ENCODE results near the gene ARL6IP1. TPM values are rescaled to one million over a fixed set of nuclear protein-coding genes. Genes with fewer than 3 reads are reported as not detected.
A peak's percentile ranks its signal among the peaks of the same experiment; 100 is the strongest.

Gene ARL6IP1
- total RNA-seq, 2 experiments from 2014 or later: 92.0 to 102 TPM

- ChIA-PET POLR2A (interaction anchor here (0.8 to 7.6 kb wide), 3 partner anchors 11 to 125 kb away, joined by 3 to 119 read pairs (median 3); partner anchors contain the start of gene RPS15A), CTCF (interaction anchor here (0.8 to 3.6 kb wide), 5 partner anchors 9 to 46 kb away, joined by 3 to 34 read pairs (median 3); partner anchors contain the start of gene RPS15A)
- Mint-ChIP-seq H3K4me3 (peak overlapping the region; percentile 86), H3K27ac (peak overlapping the region; percentile 99), H3K4me1 (peaks cover 45% of the 10 kb centered on the region), H3K36me3 (ENCODE audit: low read depth) (peaks cover 38% of the 10 kb centered on the region), H3K27me3 (no peaks in the 10 kb centered on the region), H3K9me3 (ENCODE audit: low read depth) (no peaks in the 10 kb centered on the region)
- intact Hi-C loops (cut with DNase I, micrococcal nuclease): loop anchor here (2.0 to 5.0 kb wide), 5 partner anchors 13 to 723 kb away; partner anchors contain the start of genes CCP110 (in 1 of the 2) and GDE1 (in 1 of the 2)
- DNase-seq (no peak), ATAC-seq (no peak)
Measured at GRCh38 chr16:18800293-18800692, 1.1 kb downstream of the ARL6IP1 start.

GRCh38 chr16:18799500-18799899 lies 1.8 kb downstream of the ARL6IP1 start:
- H3K9me3 Mint-ChIP-seq (ENCODE audit: low read depth): no peaks in the 10 kb centered on the region
- peak overlapping the region; percentile 86 for H3K4me3 Mint-ChIP-seq
- peaks cover 39% of the 10 kb centered on the region for H3K4me1 Mint-ChIP-seq
- no peak for DNase-seq
- CTCF ChIA-PET: interaction anchor here (0.6 to 3.6 kb wide), 4 partner anchors 10 to 156 kb away, joined by 3 to 34 read pairs (median 5); partner anchors contain the start of gene RPS15A
- no peaks in the 10 kb centered on the region for H3K27me3 Mint-ChIP-seq
- intact Hi-C loops (cut with DNase I, micrococcal nuclease): no loop called here
- POLR2A ChIA-PET: interaction anchor here (7.6 kb wide), 1 partner anchor 10 kb away, joined by 119 read pairs; the partner anchor contains the start of gene RPS15A
- peak overlapping the region; percentile 37 for H3K27ac Mint-ChIP-seq
- peaks cover 39% of the 10 kb centered on the region for H3K36me3 Mint-ChIP-seq (ENCODE audit: low read depth)
- ATAC-seq: no peak

GRCh38 chr16:18797746-18798145 lies 3.6 kb downstream of the ARL6IP1 start:
- POLR2A ChIA-PET: interaction anchor here (0.5 kb wide), 1 partner anchor 88 kb away, joined by 4 read pairs; no protein-coding TSS in a partner anchor
- Mint-ChIP-seq H3K4me3 (no peak overlapping the region), H3K36me3 (ENCODE audit: low read depth) (peaks cover 51% of the 10 kb centered on the region), H3K27ac (no peak overlapping the region), H3K9me3 (ENCODE audit: low read depth) (no peaks in the 10 kb centered on the region), H3K27me3 (no peaks in the 10 kb centered on the region), H3K4me1 (peaks cover 23% of the 10 kb centered on the region)
- ATAC-seq (no peak), DNase-seq (no peak)
- intact Hi-C loops (cut with DNase I, micrococcal nuclease): no loop called here
- CTCF ChIA-PET: interaction anchor here (1.3 kb wide), 1 partner anchor 262 kb away, joined by 3 read pairs; no protein-coding TSS in a partner anchor

GRCh38 chr16:18796377-18796776 lies 5.0 kb downstream of the ARL6IP1 start:
- H3K27ac Mint-ChIP-seq: no peak overlapping the region
- ChIA-PET POLR2A (interaction anchor here (0.6 kb wide), 1 partner anchor 1498 kb away, joined by 4 read pairs; no protein-coding TSS in a partner anchor), CTCF (no interaction called here)
- ATAC-seq: no peak
- intact Hi-C loops (cut with DNase I, micrococcal nuclease): no loop called here
- H3K9me3 Mint-ChIP-seq (ENCODE audit: low read depth): no peaks in the 10 kb centered on the region
- peaks cover 53% of the 10 kb centered on the region for H3K36me3 Mint-ChIP-seq (ENCODE audit: low read depth)
- DNase-seq: no peak
- no peaks in the 10 kb centered on the region for H3K27me3 Mint-ChIP-seq
- peaks cover 21% of the 10 kb centered on the region for H3K4me1 Mint-ChIP-seq
- H3K4me3 Mint-ChIP-seq: no peak overlapping the region

- peak overlapping the region; percentile 44 for H3K27ac Mint-ChIP-seq
Measured at GRCh38 chr16:18792836-18793433, 8.4 kb downstream of the ARL6IP1 start.

GRCh38 chr16:18789850-18790706 lies 11.3 kb downstream of the ARL6IP1 start, which contains the start of gene RPS15A:
Gene RPS15A, minus strand, starts transcription at chr16:18790334. Its CDS starts 1,221 bp downstream, at chr16:18789113.
- Mint-ChIP-seq H3K4me1 (peaks cover 40% of the 10 kb centered on the region), H3K9me3 (ENCODE audit: low read depth) (no peaks in the 10 kb centered on the region), H3K27ac (peak within 1 kb of the TSS; percentile 99), H3K27me3 (no peaks in the 10 kb centered on the region), H3K36me3 (ENCODE audit: low read depth) (peaks cover 76% of the 10 kb centered on the region), H3K4me3 (peak within 1 kb of the TSS; percentile 99)
- intact Hi-C loops (cut with DNase I, micrococcal nuclease): loop anchor here (1.0 kb wide), 3 partner anchors 11 to 277 kb away; partner anchors contain the start of genes ARL6IP1 (in 2 of the 2), SMG1 (in 2 of the 2) and COQ7 (in 1 of the 2)
- POLR2A ChIA-PET: interaction anchor here (0.6 to 2.9 kb wide), 9 partner anchors 12 to 1951 kb away, joined by 3 to 119 read pairs (median 5); partner anchors contain the start of genes ARL6IP1, COQ7 and SMG1
- ATAC-seq (peak; percentile 96), DNase-seq (peak; percentile 96)
- CTCF ChIA-PET: interaction anchor here (1.0 to 3.5 kb wide), 4 partner anchors 9 to 15 kb away, joined by 3 to 26 read pairs (median 5); partner anchors contain the start of gene ARL6IP1

More at GRCh38 chr16:18792836-18793433, 8.4 kb downstream of the ARL6IP1 start:
- Mint-ChIP-seq H3K4me1 (peaks cover 18% of the 10 kb centered on the region), H3K36me3 (ENCODE audit: low read depth) (peaks cover 70% of the 10 kb centered on the region), H3K4me3 (no peak overlapping the region), H3K9me3 (ENCODE audit: low read depth) (no peaks in the 10 kb centered on the region), H3K27me3 (no peaks in the 10 kb centered on the region)
- no peak for DNase-seq
- intact Hi-C loops (cut with DNase I, micrococcal nuclease): no loop called here
- no peak for ATAC-seq
- CTCF ChIA-PET: interaction anchor here (1.1 to 3.5 kb wide), 2 partner anchors 8 to 24 kb away, joined by 3 to 26 read pairs; partner anchors contain the start of gene ARL6IP1
- POLR2A ChIA-PET: interaction anchor here (2.4 kb wide), 1 partner anchor 9 kb away, joined by 8 read pairs; the partner anchor contains the start of gene ARL6IP1

GRCh38 chr16:18789515-18789849 lies 11.9 kb downstream of the ARL6IP1 start:
- CTCF ChIA-PET: interaction anchor here (1.0 to 3.5 kb wide), 4 partner anchors 10 to 16 kb away, joined by 3 to 26 read pairs (median 5); partner anchors contain the start of gene ARL6IP1
- Mint-ChIP-seq H3K9me3 (ENCODE audit: low read depth) (no peaks in the 10 kb centered on the region), H3K4me3 (peak overlapping the region; percentile 99), H3K27me3 (no peaks in the 10 kb centered on the region), H3K36me3 (ENCODE audit: low read depth) (peaks cover 82% of the 10 kb centered on the region), H3K4me1 (peaks cover 46% of the 10 kb centered on the region), H3K27ac (peak overlapping the region; percentile 99)
- ATAC-seq (no peak), DNase-seq (no peak)
- POLR2A ChIA-PET: interaction anchor here (1.0 to 2.9 kb wide), 3 partner anchors 12 to 278 kb away, joined by 6 to 119 read pairs (median 7); partner anchors contain the start of genes ARL6IP1, COQ7 and SMG1
- intact Hi-C loops (cut with DNase I, micrococcal nuclease): no loop called here

GRCh38 chr16:18788828-18789514 lies 12.4 kb downstream of the ARL6IP1 start:
- Mint-ChIP-seq H3K27me3 (no peaks in the 10 kb centered on the region), H3K9me3 (ENCODE audit: low read depth) (no peaks in the 10 kb centered on the region), H3K27ac (peak overlapping the region; percentile 99), H3K36me3 (ENCODE audit: low read depth) (peaks cover 82% of the 10 kb centered on the region), H3K4me1 (peaks cover 50% of the 10 kb centered on the region), H3K4me3 (peak overlapping the region; percentile 99)
- POLR2A ChIA-PET: interaction anchor here (1.0 to 2.9 kb wide), 4 partner anchors 13 to 278 kb away, joined by 4 to 119 read pairs (median 6); partner anchors contain the start of genes ARL6IP1, COQ7 and SMG1
- ATAC-seq: no peak
- CTCF ChIA-PET: interaction anchor here (0.9 to 4.4 kb wide), 3 partner anchors 10 to 17 kb away, joined by 3 to 34 read pairs (median 6); partner anchors contain the start of gene ARL6IP1
- intact Hi-C loops (cut with DNase I, micrococcal nuclease): no loop called here
- DNase-seq: no peak

- Mint-ChIP-seq H3K36me3 (ENCODE audit: low read depth) (peaks cover 77% of the 10 kb centered on the region), H3K27ac (peak overlapping the region; percentile 72), H3K9me3 (ENCODE audit: low read depth) (no peaks in the 10 kb centered on the region), H3K27me3 (no peaks in the 10 kb centered on the region), H3K4me3 (peak overlapping the region; percentile 99), H3K4me1 (peaks cover 57% of the 10 kb centered on the region)
- ATAC-seq (no peak), DNase-seq (no peak)
- intact Hi-C loops (cut with DNase I, micrococcal nuclease): no loop called here
- ChIA-PET CTCF (interaction anchor here (4.4 kb wide), 1 partner anchor 16 kb away, joined by 34 read pairs; the partner anchor contains the start of gene ARL6IP1), POLR2A (interaction anchor here (1.1 kb wide), 1 partner anchor 17 kb away, joined by 3 read pairs; the partner anchor contains the start of gene ARL6IP1)
Measured at GRCh38 chr16:18784917-18785623, 16.3 kb downstream of the ARL6IP1 start.

Measured in activated CD4-positive, alpha-beta T cell treated with anti-CD3 and anti-CD28 coated beads for 36 hours (primary cell).